NCI-H128 (cell line): ENCODE data around the gene CRLF2.
"Not testable (repeated sequence)": the region's sequence is repeated elsewhere in the genome, so short reads cannot be mapped to it uniquely, and the experiment has no call there.

Experiments
- DNase-seq: peaks from one replicate; lab custom pipeline; 2025; ENCODE audit not compliant: unreplicated experiment; lab: John Stamatoyannopoulos, UW

CRLF2 gene

DNA sequence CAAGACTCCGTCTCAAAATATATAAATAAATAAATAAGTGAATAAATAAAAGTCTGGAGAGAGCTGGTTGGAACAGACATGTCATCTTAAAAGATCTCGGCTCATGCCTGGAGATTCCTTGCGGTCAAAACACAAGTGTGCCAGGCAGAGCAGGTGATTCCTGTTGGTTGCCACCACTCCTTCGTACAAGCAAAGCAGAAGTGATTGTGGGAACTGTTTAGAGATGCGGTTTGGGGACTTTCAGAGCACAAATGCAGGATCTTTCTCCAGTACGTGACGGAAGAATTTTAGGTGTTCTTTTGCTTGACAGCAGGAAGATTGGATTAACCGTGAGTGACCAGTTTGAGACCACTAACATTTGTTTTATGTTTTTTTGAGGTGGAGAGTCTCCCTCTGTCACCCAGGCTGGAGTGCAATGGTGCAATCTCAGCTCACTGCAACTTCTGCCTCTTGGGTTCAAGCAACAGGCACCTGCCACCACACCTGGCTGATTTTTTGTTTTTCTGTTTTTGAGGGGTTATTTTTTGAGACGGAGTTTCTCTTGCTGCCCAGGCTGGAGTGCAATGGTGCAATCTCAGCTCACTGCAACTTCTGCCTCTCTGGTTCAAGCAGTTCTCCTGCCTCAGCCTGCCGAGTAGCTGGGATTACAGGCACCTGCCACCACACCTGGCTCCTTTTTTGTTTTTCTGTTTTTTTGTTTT is 2.8 kb upstream of the CRLF2 start:
- no peak for DNase-seq

DNA sequence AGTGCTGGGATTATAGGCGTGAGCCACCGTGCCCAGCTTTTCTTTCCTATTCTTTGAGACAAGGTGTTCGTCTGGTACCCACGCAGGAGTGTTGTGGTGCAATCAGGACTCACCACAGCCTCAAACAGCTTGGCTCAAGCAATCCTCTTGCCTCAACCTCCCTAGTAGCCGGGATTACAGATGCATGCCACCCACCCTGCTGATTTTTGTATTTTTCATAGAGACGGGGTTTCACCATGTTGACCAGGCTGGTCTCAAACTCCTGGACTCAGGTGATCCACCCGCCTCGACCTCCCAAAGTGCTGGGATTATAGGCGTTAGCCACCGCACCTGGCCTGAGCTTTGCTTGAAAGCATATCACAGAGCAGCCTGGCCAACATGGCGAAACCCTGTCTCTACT is 1.5 kb upstream of the CRLF2 start:
- DNase-seq: no peak

DNA sequence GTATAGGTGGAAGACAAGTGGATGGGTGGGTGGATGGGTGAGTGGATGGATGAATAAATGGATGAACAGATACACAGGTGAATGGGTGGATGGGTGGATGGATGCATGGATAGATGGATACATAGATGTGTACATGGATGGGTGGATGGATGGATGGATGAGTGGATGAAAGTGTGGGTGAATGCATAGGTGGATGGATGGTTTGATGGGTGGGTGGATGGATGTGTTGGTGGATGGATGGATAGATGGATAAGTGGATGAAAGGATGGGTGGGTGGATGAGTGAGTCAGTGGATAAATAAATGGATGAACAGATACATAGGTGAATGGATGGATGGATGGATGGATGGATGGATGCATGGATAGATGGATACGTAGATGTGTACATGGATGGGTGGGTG is 1.6 kb downstream of the CRLF2 start:
- no peak for DNase-seq

DNA sequence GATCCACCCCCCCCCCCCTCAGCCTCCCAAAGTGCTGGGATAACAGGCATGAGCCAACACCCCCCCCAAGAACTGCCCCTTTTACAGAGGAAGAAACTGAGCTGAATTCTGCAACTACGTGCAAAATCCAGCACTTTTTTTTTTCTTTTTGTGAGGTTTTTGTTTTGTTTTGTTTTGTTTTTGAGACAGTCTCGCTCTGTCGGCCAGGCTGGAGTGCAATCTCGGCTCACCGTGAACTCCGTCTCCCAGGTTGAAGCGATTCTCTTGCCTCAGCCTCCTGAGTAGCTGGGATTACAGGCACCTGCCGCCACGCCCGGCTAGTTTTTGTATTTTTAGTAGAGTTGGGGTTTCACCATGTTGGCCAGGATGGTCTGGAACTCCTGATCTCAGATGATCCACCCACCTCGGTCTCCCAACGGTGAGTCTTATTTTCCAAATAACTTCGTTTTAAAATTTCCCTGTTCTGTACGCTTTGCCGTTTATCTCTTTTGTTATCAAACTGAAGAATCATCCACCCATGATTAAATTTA is 4.9 kb downstream of the CRLF2 start:
- no peak for DNase-seq

DNA sequence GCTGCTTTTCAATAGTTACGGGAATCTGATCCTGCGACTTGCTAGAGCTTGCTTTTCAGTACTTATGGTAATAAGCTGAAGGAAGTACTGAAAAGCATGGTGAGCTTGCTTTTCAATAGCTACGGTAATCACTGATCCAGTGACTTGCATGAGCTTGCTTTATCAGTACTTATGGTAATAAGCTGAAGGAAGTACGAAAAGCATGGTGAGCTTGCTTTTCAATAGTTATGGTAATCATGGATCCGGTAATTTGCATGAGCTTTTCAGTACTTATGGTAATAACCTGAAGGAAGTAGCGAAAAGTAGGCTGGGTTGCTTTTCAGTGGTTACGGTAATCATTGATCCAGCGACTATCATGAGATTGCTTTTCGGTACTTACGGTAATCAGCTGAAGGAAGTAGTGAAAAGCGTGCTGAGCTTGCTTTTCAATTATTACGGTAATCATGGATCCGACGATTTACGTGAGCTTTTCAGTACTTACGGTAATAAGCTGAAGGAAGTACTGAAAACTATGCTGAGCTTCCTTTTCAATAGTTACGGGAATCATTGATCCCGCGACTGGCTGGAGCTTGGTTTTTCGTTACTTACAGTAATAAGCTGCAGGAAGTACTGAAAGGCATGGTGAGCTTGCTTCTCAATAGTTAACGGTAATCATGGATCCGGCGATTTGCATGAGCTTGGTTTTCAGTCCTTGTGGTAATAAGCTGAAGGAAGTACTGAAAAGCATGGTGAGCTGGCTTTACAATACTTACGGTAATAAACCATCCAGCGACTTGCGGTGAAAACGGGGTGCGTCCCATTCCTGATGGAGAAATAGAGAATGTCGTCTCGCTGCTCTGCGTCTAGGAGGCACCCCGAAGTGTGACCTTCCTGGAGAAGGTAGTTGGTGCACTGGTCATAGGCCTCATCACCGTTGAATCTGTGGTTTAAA is 6.5 kb downstream of the CRLF2 start:
- DNase-seq: no peak

DNA sequence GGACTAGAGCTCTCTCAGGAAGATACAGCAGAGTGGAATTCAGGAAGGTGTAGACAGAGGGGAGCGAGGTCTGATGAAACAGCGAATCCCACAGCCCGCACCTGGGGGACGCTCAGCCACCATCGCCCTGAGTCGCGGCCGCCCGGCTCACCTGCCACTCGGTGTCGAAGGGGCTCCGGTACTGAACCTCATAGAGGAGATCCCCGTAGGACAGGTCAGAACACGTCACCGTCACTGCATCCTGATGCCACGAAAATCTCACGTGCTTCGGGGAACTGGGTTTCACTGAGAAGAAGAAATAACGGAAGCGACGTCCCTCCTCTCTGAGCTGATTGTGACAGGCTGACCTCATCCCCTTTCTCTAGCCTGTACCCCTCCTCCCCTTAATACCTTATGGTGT is 10.2 kb downstream of the CRLF2 start:
- no peak for DNase-seq

DNA sequence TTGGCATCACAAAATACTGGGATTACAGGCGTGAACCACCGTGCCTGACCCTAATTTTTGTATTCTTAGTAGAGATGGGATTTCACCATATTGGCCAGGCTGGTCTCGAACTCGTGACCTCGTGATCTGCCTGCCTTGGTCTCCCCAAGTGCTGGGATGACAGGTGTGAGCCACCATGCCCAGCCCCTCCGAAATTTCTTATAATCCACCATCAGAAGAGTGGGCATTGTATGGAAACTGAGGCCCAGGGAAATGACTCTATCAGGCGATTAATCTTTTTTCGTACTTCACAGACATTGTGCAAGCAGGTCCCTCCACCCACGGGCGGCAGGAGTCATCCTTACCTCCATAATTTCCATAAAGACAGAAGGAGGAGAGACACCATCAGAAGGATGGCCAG is 16.0 kb downstream of the CRLF2 start:
- DNase-seq: no peak

DNA sequence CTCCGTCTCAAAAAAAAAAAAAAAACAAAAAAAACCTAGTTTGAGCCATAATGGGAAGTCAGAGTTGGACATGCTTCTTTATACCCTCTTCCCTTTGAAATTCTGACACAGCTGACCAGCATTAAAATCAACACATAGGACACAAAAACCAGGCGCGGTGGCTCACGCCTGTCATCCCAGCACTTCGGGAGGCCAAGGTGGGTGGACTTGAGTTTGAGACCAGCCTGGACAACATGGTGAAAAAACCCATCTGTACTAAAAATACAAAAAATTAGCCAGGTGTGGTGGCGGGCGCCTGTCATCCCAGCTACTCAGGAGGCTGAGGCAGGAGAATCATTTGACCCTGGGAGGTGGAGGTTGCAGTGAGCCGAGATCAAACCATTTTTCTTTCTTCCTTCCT is 20.3 kb downstream of the CRLF2 start:
- DNase-seq: not testable (repeated sequence)

DNA sequence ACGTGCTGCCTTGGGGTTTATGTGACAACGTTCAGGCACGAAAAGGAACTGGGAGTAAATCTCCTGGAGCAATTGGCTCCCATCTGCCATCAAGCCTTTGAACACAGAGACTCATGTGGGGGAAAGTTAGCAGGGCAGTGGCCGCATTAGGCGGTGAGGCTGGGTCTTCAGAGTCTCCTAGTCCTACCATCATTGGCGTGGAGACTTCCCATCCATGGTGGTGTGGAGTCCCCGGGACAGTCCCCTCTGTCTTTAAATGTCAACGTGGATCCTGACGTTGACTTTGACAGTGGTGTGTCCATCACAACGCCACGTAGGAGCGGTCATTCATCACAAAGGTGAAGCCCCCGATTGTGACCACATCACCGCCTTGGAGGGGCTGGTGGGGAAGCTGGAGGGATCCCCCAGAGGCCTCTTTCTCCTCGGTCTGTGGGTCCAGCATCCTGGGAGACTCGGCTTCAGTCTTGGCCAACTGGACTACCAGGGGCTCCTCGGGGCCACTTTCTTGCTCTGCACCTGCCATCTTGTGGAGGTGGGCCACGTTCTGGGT is 21.8 kb downstream of the CRLF2 start:
- no peak for DNase-seq

DNA sequence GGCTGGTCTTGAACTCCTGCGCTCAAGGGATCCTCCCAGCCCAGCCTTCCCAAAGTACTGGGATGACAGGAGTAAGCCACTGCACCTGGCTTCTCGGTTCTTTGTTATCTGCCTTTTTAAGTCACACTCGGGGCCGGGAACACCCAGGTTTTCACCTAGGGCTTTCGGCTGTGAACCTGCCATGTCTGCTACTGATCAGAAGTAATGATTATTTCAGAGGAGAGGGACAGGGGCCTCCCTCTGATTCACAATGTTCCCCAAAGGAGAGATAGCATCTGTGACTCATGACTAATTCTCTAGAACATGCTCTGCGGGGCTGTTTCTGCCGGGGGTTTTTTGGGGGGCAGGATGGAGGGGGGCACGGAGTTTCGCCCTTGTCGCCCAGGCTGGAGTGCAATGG is 26.9 kb downstream of the CRLF2 start:
- DNase-seq: no peak

DNA sequence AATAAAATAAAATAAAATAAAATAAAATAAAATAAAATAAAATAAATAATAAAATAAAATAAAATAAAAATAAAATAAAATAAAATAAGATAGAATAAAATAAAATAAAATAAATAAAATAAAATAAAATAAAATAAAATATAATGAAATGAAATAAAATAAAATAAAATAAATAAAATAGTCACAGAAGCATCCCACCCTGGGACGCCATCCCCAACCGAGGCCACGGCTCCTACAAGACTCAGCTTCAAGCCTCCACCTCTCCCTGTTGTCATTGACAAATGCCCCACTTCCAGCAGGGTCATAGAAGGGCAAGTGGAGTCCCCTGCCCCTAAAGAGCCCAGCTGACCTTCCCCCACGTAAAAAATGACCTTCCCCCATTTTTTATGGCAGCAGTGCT is 30.2 kb downstream of the CRLF2 start:
- DNase-seq: no peak

DNA sequence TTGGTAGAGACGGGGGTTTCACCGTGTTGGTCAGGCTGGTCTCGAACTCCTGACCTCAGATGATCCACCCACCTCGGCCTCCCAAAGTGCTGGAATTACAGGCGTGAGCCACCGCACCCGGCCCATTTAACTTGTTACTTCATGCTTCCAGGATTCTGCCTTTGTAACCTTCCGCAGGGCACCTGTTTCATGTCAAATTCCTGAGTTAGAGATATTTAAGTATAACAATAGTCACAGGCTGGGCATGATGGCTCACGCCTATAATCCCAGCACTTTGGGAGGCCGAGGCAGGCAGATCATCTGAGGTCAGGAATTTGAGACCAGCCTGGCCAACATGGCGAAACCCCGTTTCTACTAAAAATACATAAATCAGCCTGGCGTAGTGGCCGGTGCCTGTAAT is 30.8 kb downstream of the CRLF2 start:
- not testable (repeated sequence) for DNase-seq

DNA sequence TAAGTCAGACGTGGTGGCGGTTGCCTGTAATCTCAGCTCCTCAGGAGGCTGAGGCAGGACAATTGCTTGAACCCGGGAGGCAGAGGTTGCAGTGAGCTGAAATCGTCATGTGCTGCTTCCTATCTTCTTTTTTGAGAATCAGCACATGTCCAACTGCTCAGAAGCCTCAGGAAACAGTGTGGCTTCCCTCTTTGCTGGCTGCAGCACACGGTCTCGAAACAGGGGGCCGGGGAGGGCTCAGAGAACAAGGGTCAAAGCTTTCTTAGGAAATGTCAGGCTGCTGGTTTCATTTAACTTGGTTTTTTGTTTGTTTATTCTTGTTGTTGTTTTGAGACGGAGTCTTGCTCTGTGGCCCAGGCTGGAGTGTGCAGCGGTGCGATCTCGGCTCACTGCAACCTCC is 31.3 kb downstream of the CRLF2 start:
- no peak for DNase-seq

DNA sequence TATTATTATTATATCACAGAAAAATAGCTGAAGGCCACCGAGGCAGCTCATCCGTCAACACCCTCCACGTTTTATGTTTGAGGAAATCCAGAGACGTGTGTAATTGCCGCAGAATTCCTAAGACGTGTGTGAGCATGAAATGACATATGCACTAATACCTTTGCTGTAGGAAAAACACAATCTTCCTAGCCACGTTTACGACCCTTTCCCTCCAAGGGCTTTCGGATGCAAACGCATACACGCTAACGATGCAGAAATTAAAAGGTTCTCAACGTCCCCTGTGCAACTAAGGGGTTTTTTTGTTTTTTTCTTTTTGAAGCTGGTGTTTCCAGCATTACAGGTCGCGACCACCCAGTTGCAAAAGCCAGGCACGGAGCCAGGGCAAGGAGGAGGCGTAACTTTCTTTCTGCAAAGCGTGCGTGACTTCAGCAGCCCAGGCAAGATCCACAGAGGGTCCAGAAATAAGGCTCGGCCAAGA is 33.8 kb downstream of the CRLF2 start:
- DNase-seq: no peak

DNA sequence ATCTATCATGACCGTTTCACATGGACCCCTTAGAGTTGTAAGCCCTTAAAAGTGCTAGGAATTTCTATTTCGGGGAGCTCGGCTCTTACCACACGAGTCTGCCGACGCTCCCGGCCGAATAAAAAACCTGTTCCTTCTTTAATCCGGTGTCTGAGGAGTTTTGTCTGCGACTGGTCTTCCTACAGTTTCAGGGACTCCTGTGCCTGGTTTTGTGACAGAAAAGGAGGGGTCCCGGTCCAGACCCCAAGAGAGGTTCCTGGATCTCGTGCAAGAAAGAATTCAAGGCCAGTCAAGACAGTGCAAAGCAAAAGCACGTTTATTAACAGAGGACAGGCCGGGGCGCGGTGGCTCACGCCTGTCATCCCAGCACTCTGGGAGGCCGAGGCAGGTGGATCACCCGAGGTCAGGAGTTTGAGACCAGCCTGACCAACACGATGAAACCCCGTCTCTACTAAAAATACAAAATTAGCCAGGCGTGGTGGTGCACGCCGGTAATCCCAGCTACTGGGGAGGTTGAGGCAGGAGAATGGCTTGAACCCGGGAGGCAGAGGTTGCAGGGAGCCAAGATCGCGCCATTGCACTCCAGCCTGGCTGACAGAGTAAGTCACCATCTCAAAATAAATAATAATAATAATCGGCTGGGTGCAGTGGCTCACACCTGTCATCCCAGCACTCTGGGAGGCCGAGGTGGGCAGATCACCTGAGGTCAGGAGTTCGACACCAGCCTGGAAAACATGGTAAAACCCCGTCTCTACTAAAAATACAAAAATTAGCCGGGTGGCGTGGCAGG is 35.7 kb downstream of the CRLF2 start:
- not testable (repeated sequence) for DNase-seq

DNA sequence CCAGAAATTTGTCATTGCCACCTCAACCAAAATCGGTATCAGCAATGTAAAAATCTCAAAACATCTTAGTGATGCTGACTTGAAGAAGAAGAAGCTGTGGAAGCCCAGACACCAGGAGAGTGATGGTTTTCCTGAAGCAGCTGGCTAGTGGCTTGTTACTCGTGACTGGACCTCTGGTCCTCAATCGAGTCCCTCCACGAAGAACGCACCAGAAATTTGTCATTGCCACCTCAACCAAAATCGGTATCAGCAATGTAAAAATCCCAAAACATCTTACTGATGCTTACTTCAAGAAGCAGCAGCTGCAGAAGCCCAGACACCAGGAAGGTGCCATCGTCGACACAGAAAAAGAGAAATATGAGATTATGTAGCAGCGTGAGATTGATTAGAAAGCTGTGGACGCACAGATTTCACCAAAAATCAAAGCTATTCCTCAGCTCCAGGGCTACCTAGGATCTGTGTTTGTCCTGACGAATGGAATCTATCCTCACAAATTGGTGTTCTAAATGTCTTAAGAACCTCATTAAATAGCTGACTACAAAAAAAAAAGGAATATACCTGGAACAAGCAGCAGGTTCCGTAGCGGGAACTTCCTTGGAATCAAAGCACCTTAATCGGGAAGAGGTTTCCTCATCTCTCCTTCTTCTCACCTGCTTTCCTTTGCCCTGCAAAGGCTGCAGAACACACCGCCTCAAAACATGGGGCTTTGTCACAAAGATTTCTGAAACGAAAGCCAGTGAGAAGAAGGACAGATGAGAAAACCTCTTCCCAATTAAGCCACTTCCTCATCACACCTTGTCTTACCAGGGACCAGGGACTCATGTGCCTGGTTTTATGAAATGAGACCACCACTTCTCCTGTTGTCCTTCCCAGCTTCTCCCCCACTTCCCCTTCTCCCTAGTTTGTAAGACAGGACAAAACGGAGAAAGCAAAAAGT is 37.6 kb downstream of the CRLF2 start:
- not testable (repeated sequence) for DNase-seq

DNA sequence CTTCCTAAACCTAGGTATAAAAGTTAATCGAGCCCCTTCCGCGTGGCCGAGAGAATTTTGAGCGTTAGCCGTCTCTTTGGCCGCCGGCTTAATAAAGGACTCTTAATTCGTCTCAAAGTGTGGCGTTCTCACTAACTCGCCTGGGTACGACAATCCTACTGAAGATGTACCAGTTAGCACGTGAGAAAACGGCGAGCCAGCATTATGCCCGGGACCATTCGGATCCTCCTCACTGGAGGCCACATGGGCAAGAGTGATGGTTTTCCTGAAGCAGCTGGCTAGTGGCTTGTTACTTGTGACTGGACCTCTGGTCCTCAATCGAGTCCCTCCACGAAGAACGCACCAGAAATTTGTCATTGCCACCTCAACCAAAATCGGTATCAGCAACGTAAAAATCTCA is 39.0 kb downstream of the CRLF2 start:
- not testable (repeated sequence) for DNase-seq

DNA sequence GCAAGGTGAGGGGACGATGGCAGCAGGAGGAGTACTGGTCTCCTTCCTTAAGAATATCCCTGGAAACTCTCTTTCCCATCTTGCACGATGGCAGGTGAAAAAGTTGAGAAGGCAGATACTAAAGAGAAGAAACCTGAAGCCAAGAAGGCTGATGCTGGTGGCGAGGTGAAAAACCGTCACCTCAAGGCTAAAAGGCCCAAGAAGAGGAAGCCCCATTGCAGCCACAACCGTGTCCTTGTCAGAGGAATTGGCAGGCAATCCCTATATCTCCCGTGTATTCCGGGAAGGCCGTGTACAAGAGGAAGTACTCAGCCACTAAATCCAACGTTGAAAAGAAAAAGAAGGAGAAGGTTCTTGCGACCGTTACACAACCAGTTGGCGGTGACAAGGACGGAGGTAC is 40.0 kb downstream of the CRLF2 start:
- no peak for DNase-seq

DNA sequence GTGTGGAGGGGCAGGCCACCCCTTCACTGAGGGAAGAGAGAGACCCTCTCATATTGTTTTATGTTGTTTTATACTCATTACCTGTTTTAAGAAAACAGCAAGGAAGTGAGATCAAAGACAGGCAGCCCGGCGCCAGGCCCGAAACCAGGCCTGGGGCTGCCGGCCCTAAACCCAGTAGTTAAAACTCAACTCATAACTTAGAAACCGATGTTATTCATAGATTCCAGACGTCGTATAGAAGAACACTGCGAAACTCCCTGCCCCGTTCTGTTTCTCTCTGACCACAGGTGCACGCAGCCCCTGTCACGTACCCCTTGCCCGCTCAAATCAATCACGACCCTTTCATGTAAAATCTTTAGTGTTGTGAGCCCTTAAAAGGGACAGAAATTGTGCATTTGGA is 40.5 kb downstream of the CRLF2 start:
- not testable (repeated sequence) for DNase-seq

DNA sequence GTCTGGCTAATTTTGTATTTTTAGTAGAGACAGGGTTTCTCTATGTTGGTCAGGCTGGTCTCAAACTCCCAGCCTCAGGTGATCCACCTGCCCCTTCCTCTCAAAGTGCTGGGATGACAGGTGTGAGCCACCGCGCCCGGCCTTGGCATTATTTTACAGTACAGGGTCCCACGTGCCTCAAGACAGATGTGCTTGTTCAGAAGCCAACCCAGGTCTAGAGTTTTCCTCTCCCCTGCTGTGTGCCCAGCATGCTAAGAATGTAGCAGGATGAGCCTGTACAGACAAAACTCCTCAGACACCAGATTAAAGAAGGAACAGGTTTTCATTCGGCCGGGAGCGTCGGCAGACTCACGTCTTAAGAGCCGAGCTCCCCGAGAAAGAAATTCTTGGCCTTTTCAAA is 42.2 kb downstream of the CRLF2 start:
- no peak for DNase-seq
